HEK293 (cell line): ENCODE results near the gene MEGF8.

Experiments
- CTCF ChIA-PET: fragments of 350-600 bp; formaldehyde crosslinking; extraction: SDS; loops from one replicate; lab custom pipeline; 2021; ENCODE audit warnings: antibody characterized with exemption; lab: Yijun Ruan, JAX
- POLR2A ChIA-PET: fragments of 300-600 bp; formaldehyde crosslinking; extraction: SDS; loops from one replicate; lab custom pipeline; 2020; ENCODE audit warnings: antibody characterized with exemption, inconsistent platforms; lab: Yijun Ruan, JAX
- H3K27ac ChIP-seq: fragments of 200-500 bp; sonication (Bioruptor generic); 2 replicates; pipeline ENCODE4 v1.5.1; 2014; ENCODE audit warnings: low read depth, low read length, control low read depth, inconsistent platforms; ENCODE audit errors: extremely low read depth
- H3K36me3 ChIP-seq, 2 experiments: fragments of 200-500 bp in 1 of 2; sonication (Bioruptor generic) in 1 of 2; 1 replicate in 1 of 2; 2 replicates in 1 of 2; pipeline ENCODE4 v1.5.1; 2014 to 2017; ENCODE audit warnings: inconsistent platforms in 2 of 2, low read length in 2 of 2; ENCODE audit not compliant: control insufficient read depth in 2 of 2, insufficient read depth in 1 of 2
- H3K4me1 ChIP-seq: fragments of 200-500 bp; sonication (Bioruptor generic); 2 replicates; pipeline ENCODE4 v1.5.1; 2014; ENCODE audit warnings: mild to moderate bottlenecking, low read length, inconsistent platforms; ENCODE audit not compliant: control insufficient read depth, insufficient read depth
- H3K4me3 ChIP-seq: 2 replicates; pipeline ENCODE4 v1.5.1; 2011; ENCODE audit warnings: low read depth, mild to moderate bottlenecking, control low read depth, low read length, moderate library complexity
- H3K9me3 ChIP-seq: fragments of 200-500 bp; sonication (Bioruptor generic); 2 replicates; pipeline ENCODE4 v1.5.1; 2014; ENCODE audit warnings: low read depth, low read length, inconsistent platforms; ENCODE audit not compliant: control insufficient read depth, insufficient read depth
- FEZF1 ChIP-seq: fragments of 450-650 bp; formaldehyde crosslinking; IDR thresholded peaks from 2 replicates; pipeline ENCODE4 v1.5.1; 2016; ENCODE audit warnings: missing biosample characterization, missing genetic modification characterization
- INSM2 ChIP-seq: fragments of 450-650 bp; formaldehyde crosslinking; IDR thresholded peaks from 2 replicates; pipeline ENCODE4 v1.5.1; 2016; ENCODE audit warnings: missing biosample characterization, missing genetic modification characterization
- KLF16 ChIP-seq: fragments of 450-650 bp; formaldehyde crosslinking; IDR thresholded peaks from 2 replicates; pipeline ENCODE4 v1.5.1; 2017; ENCODE audit warnings: missing biosample characterization, missing genetic modification characterization
- OSR2 ChIP-seq: fragments of 450-650 bp; formaldehyde crosslinking; IDR thresholded peaks from 2 replicates; pipeline ENCODE4 v1.5.1; 2016; ENCODE audit warnings: missing biosample characterization, missing genetic modification characterization
- SCRT1 ChIP-seq: fragments of 450-650 bp; formaldehyde crosslinking; IDR thresholded peaks from 2 replicates; pipeline ENCODE4 v1.5.1; 2016; ENCODE audit warnings: missing biosample characterization, missing genetic modification characterization, borderline replicate concordance
- SP7 ChIP-seq: fragments of 450-650 bp; formaldehyde crosslinking; IDR thresholded peaks from 2 replicates; pipeline ENCODE4 v1.5.1; 2016; ENCODE audit warnings: missing biosample characterization, missing genetic modification characterization
- ZBTB17 ChIP-seq: fragments of 450-650 bp; formaldehyde crosslinking; IDR thresholded peaks from 2 replicates; pipeline ENCODE4 v1.5.1; 2016; ENCODE audit warnings: missing biosample characterization, missing genetic modification characterization
- ZEB2 ChIP-seq: fragments of 450-650 bp; formaldehyde crosslinking; IDR thresholded peaks from 2 replicates; pipeline ENCODE4 v1.5.1; 2016; ENCODE audit warnings: missing biosample characterization, missing genetic modification characterization
- ZFP37 ChIP-seq: fragments of 450-650 bp; formaldehyde crosslinking; IDR thresholded peaks from 2 replicates; pipeline ENCODE4 v1.5.1; 2016; ENCODE audit warnings: missing biosample characterization, missing genetic modification characterization
- ZFP69B ChIP-seq: fragments of 450-650 bp; formaldehyde crosslinking; IDR thresholded peaks from 2 replicates; pipeline ENCODE4 v1.5.1; 2016; ENCODE audit warnings: missing biosample characterization, missing genetic modification characterization
- ZNF221 ChIP-seq: fragments of 450-650 bp; formaldehyde crosslinking; IDR thresholded peaks from 2 replicates; pipeline ENCODE4 v1.5.1; 2017; ENCODE audit warnings: missing biosample characterization, missing genetic modification characterization, borderline replicate concordance
- ZNF350 ChIP-seq: fragments of 450-650 bp; formaldehyde crosslinking; IDR thresholded peaks from 2 replicates; pipeline ENCODE4 v1.5.0; 2017; ENCODE audit warnings: missing biosample characterization, mild to moderate bottlenecking, missing genetic modification characterization
- ZNF404 ChIP-seq: fragments of 450-650 bp; formaldehyde crosslinking; IDR thresholded peaks from 2 replicates; pipeline ENCODE4 v1.5.1; 2017; ENCODE audit warnings: missing biosample characterization, missing genetic modification characterization
- ZNF416 ChIP-seq: fragments of 450-650 bp; formaldehyde crosslinking; IDR thresholded peaks from 2 replicates; pipeline ENCODE4 v1.5.1; 2016; ENCODE audit warnings: missing biosample characterization, missing genetic modification characterization
- ZNF521 ChIP-seq: fragments of 450-650 bp; formaldehyde crosslinking; IDR thresholded peaks from 2 replicates; pipeline ENCODE4 v1.5.1; 2017; ENCODE audit warnings: missing biosample characterization, mild to moderate bottlenecking, missing genetic modification characterization
- ZNF571 ChIP-seq: fragments of 450-650 bp; formaldehyde crosslinking; IDR thresholded peaks from 2 replicates; pipeline ENCODE4 v1.5.0; 2017; ENCODE audit warnings: missing biosample characterization, missing genetic modification characterization
- ZNF629 ChIP-seq: fragments of 450-650 bp; formaldehyde crosslinking; IDR thresholded peaks from 2 replicates; pipeline ENCODE4 v1.5.1; 2017; ENCODE audit warnings: missing biosample characterization, missing genetic modification characterization
- ZNF837 ChIP-seq: fragments of 450-650 bp; formaldehyde crosslinking; IDR thresholded peaks from 2 replicates; pipeline ENCODE4 v1.5.1; 2016; ENCODE audit warnings: missing biosample characterization, missing genetic modification characterization
- TF ChIP-seq, protein P1 (sequence below): fragments of 450-650 bp; formaldehyde crosslinking; IDR thresholded peaks from 2 replicates; pipeline ENCODE4 v1.5.1; 2016; ENCODE audit warnings: missing biosample characterization, missing genetic modification characterization, borderline replicate concordance
- TF ChIP-seq, protein P2 (sequence below): fragments of 450-650 bp; formaldehyde crosslinking; IDR thresholded peaks from 2 replicates; pipeline ENCODE4 v1.5.0; 2017; ENCODE audit warnings: missing biosample characterization, missing genetic modification characterization, borderline replicate concordance
- TF ChIP-seq, protein P3 (sequence below): fragments of 450-650 bp; formaldehyde crosslinking; IDR thresholded peaks from 2 replicates; pipeline ENCODE4 v1.5.1; 2017; ENCODE audit warnings: missing biosample characterization, mild to moderate bottlenecking, missing genetic modification characterization, moderate library complexity
- TF ChIP-seq, protein P4 (sequence below): fragments of 450-650 bp; formaldehyde crosslinking; IDR thresholded peaks from 2 replicates; pipeline ENCODE4 v1.5.1; 2016; ENCODE audit warnings: missing biosample characterization, missing genetic modification characterization

MEGF8 gene

DNA sequence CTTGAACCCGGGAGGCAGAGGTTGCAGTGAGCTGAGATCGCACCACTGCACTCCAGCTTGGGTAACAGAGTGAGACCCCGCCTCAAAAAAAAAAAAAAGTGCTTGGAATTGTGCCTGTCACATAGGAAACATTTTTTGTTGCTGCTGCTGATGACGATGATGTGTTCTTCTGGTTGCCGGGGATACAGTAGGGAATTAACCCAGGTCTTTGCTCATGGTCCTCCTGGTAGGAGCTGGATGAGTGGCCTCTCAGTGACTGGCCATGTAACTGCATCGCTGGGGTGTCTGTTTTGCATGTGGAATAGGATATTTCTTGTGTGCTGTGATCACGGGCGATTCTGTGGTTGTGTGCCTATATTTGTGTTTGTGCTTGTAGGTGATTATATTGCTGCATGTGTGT lies 69.3 kb downstream of the MEGF8 start (continued):
- no peak for TF ChIP-seq ZBTB17 (tag by site-specific recombination)
- no peak for TF ChIP-seq SCRT1 (tag by site-specific recombination)
- TF ChIP-seq ZNF416 (tag by site-specific recombination): no peak
- TF ChIP-seq, protein P1, sequence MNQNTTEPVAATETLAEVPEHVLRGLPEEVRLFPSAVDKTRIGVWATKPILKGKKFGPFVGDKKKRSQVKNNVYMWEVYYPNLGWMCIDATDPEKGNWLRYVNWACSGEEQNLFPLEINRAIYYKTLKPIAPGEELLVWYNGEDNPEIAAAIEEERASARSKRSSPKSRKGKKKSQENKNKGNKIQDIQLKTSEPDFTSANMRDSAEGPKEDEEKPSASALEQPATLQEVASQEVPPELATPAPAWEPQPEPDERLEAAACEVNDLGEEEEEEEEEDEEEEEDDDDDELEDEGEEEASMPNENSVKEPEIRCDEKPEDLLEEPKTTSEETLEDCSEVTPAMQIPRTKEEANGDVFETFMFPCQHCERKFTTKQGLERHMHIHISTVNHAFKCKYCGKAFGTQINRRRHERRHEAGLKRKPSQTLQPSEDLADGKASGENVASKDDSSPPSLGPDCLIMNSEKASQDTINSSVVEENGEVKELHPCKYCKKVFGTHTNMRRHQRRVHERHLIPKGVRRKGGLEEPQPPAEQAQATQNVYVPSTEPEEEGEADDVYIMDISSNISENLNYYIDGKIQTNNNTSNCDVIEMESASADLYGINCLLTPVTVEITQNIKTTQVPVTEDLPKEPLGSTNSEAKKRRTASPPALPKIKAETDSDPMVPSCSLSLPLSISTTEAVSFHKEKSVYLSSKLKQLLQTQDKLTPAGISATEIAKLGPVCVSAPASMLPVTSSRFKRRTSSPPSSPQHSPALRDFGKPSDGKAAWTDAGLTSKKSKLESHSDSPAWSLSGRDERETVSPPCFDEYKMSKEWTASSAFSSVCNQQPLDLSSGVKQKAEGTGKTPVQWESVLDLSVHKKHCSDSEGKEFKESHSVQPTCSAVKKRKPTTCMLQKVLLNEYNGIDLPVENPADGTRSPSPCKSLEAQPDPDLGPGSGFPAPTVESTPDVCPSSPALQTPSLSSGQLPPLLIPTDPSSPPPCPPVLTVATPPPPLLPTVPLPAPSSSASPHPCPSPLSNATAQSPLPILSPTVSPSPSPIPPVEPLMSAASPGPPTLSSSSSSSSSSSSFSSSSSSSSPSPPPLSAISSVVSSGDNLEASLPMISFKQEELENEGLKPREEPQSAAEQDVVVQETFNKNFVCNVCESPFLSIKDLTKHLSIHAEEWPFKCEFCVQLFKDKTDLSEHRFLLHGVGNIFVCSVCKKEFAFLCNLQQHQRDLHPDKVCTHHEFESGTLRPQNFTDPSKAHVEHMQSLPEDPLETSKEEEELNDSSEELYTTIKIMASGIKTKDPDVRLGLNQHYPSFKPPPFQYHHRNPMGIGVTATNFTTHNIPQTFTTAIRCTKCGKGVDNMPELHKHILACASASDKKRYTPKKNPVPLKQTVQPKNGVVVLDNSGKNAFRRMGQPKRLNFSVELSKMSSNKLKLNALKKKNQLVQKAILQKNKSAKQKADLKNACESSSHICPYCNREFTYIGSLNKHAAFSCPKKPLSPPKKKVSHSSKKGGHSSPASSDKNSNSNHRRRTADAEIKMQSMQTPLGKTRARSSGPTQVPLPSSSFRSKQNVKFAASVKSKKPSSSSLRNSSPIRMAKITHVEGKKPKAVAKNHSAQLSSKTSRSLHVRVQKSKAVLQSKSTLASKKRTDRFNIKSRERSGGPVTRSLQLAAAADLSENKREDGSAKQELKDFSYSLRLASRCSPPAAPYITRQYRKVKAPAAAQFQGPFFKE (tag by site-specific recombination): no peak

DNA sequence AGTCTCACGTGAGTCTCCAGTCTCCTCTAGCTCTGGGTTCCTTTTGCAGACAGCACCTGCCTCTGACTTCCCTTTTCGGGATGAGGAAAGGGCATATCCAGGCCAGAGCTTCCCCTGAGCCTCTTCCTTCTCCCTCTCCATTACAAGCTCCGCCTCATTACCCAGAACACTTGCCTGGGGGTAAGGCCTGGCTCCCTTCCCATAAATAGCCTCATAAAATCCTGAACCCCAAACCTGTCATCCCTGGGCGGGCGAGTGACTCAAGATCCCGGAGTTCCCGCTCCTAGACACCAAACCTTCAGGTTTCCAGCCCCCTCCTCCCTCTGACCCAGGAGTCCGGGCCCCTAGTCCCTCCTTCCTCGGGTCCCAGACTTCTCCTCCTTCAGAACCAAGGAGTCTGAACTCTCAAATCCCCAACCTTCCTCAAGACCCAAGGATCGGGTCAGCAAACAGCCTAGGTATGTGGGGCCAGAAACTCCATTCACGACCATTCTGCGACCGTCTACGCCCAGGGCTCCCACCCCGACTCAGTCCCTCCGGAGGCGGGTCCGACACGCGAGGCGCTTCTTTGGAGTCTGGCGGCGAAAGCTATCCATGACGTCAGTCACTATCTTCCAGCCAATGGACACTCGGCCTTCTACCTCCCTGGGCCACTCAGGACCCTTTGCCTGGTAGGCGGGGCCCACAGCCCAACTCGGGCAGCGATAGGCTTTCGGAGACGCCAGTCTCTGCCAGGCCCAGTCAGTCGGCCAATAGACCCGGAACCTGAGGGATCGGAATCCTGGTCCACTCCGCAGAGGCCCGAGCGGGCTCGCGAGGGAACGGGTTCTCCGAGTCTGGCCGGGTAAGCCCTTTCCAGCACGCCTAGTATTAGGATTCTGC lies 71.2 kb downstream of the MEGF8 start:
- H3K4me3 ChIP-seq: peak overlapping the region; percentile 61
- peak overlapping the region; percentile 91 for H3K27ac ChIP-seq
- H3K4me1 ChIP-seq: peaks cover 13% of the 10 kb centered on the region
- ChIA-PET POLR2A (interaction anchor here (0.5 to 2.4 kb wide), 30 partner anchors 9 to 611 kb away, joined by 3 to 41 read pairs (median 6); partner anchors contain the start of genes GSK3A, PAFAH1B3 and ZNF574), CTCF (interaction anchor here (0.5 to 2.4 kb wide), 12 partner anchors 10 to 429 kb away, joined by 3 to 18 read pairs (median 4); no protein-coding TSS in a partner anchor)
- peaks cover 0 to 2% of the 10 kb centered on the region in 2 experiments; a peak in 2 of 3 replicates for H3K36me3 ChIP-seq
- no peaks in the 10 kb centered on the region for H3K9me3 ChIP-seq
- no peak for TF ChIP-seq ZNF521 (tag by site-specific recombination)
- TF ChIP-seq ZFP37 (tag by site-specific recombination): peak; percentile 56; the same call in 1 of the 2 replicates
- TF ChIP-seq, protein P2, sequence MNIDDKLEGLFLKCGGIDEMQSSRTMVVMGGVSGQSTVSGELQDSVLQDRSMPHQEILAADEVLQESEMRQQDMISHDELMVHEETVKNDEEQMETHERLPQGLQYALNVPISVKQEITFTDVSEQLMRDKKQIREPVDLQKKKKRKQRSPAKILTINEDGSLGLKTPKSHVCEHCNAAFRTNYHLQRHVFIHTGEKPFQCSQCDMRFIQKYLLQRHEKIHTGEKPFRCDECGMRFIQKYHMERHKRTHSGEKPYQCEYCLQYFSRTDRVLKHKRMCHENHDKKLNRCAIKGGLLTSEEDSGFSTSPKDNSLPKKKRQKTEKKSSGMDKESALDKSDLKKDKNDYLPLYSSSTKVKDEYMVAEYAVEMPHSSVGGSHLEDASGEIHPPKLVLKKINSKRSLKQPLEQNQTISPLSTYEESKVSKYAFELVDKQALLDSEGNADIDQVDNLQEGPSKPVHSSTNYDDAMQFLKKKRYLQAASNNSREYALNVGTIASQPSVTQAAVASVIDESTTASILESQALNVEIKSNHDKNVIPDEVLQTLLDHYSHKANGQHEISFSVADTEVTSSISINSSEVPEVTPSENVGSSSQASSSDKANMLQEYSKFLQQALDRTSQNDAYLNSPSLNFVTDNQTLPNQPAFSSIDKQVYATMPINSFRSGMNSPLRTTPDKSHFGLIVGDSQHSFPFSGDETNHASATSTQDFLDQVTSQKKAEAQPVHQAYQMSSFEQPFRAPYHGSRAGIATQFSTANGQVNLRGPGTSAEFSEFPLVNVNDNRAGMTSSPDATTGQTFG (tag by site-specific recombination): no peak
- peak; percentile 16; the same call in 1 of the 2 replicates for TF ChIP-seq INSM2
- peak; percentile 75 for TF ChIP-seq ZEB2 (tag by site-specific recombination)
- peak; percentile 93 for TF ChIP-seq ZNF629 (tag by site-specific recombination)
- TF ChIP-seq ZNF350 (tag by site-specific recombination): no peak
- peak; percentile 66 for TF ChIP-seq ZFP69B (tag by site-specific recombination)
- TF ChIP-seq ZNF404 (tag by site-specific recombination): no peak
- no peak for TF ChIP-seq ZNF221 (tag by site-specific recombination)
- peak; percentile 63; the same call in 1 of the 2 replicates for TF ChIP-seq KLF16 (tag by site-specific recombination)
- TF ChIP-seq, protein P3, sequence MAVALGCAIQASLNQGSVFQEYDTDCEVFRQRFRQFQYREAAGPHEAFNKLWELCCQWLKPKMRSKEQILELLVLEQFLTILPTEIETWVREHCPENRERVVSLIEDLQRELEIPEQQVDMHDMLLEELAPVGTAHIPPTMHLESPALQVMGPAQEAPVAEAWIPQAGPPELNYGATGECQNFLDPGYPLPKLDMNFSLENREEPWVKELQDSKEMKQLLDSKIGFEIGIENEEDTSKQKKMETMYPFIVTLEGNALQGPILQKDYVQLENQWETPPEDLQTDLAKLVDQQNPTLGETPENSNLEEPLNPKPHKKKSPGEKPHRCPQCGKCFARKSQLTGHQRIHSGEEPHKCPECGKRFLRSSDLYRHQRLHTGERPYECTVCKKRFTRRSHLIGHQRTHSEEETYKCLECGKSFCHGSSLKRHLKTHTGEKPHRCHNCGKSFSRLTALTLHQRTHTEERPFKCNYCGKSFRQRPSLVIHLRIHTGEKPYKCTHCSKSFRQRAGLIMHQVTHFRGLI: 0 out of 2 replicates have a peak, but pooled peaks have one; percentile 31
- TF ChIP-seq, protein P4, sequence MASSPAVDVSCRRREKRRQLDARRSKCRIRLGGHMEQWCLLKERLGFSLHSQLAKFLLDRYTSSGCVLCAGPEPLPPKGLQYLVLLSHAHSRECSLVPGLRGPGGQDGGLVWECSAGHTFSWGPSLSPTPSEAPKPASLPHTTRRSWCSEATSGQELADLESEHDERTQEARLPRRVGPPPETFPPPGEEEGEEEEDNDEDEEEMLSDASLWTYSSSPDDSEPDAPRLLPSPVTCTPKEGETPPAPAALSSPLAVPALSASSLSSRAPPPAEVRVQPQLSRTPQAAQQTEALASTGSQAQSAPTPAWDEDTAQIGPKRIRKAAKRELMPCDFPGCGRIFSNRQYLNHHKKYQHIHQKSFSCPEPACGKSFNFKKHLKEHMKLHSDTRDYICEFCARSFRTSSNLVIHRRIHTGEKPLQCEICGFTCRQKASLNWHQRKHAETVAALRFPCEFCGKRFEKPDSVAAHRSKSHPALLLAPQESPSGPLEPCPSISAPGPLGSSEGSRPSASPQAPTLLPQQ (tag by site-specific recombination): peak; percentile 90
- TF ChIP-seq ZNF571: no peak
- no peak for TF ChIP-seq FEZF1
- peak; percentile 91 for TF ChIP-seq SP7 (tag by site-specific recombination)
- TF ChIP-seq OSR2 (tag by site-specific recombination): no peak
- no peak for TF ChIP-seq ZNF837
